ENCODE measurements around the gene IGIP. TPM values are rescaled to one million over a fixed set of nuclear protein-coding genes. Genes with fewer than 3 reads are reported as not detected.
A peak's percentile ranks its signal among the peaks of the same experiment; 100 is the strongest.

IGIP gene
- total RNA-seq, 1 experiment from 2014 or later: 2.5 TPM

DNA sequence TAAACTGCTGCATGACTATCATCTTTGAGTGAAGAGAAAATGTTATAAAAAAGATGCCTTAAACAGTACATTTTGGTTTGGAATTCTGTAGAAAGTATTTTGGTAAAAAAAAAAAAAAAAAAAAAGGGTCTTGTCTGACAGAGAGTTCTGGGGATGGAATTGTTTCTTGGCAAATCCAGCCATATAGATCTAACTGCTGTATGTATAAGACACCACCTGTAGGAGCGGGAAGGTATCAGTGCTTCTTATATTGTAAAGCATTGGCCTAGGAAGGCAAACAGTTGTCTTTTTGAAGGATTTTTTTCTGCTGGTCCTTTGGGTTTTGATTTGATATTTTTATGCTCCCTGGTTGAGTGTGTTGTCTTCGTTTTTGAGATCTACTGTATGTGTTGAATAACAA lies 9.0 kb upstream of the IGIP start:
- no peak for DNase-seq (ENCODE audit: low spot score)
- no peaks in the 10 kb centered on the region for H3K9me3 ChIP-seq (ENCODE audit: low read depth, low read length, poor library complexity, severe bottlenecking)
- intact Hi-C loops (cut with micrococcal nuclease; ENCODE audit: unreplicated experiment): no loop called here
- H3K36me3 ChIP-seq (ENCODE audit: insufficient read depth, low read length, poor library complexity, severe bottlenecking): no peaks in the 10 kb centered on the region
- no peak overlapping the region for H3K4me3 ChIP-seq (ENCODE audit: low read depth, low read length, poor library complexity, severe bottlenecking)
- ChIA-PET POLR2A (ENCODE audit: low non-redundant PET) (no interaction called here), CTCF (no interaction called here)
- no TSS peak for BruUV-seq (replicated peaks)
- H3K27ac ChIP-seq (ENCODE audit: low read depth, low read length, poor library complexity, severe bottlenecking): no peak overlapping the region
- TF ChIP-seq EZH2 (IDR thresholded peaks at IDR 0.05; ENCODE audit: borderline replicate concordance, low read depth, low read length, poor library complexity, severe bottlenecking): no peak
- TF ChIP-seq, protein P1, sequence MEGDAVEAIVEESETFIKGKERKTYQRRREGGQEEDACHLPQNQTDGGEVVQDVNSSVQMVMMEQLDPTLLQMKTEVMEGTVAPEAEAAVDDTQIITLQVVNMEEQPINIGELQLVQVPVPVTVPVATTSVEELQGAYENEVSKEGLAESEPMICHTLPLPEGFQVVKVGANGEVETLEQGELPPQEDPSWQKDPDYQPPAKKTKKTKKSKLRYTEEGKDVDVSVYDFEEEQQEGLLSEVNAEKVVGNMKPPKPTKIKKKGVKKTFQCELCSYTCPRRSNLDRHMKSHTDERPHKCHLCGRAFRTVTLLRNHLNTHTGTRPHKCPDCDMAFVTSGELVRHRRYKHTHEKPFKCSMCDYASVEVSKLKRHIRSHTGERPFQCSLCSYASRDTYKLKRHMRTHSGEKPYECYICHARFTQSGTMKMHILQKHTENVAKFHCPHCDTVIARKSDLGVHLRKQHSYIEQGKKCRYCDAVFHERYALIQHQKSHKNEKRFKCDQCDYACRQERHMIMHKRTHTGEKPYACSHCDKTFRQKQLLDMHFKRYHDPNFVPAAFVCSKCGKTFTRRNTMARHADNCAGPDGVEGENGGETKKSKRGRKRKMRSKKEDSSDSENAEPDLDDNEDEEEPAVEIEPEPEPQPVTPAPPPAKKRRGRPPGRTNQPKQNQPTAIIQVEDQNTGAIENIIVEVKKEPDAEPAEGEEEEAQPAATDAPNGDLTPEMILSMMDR (conservative IDR thresholded peaks at IDR 0.05; ENCODE audit: low read depth, low read length): no peak
- H3K27me3 ChIP-seq (replicated peaks; ENCODE audit: insufficient read depth, low read depth, low read length, poor library complexity): no peaks in the 10 kb centered on the region
- peaks cover 31% of the 10 kb centered on the region for H3K4me1 ChIP-seq (ENCODE audit: insufficient read depth, low read length, poor library complexity, severe bottlenecking)

DNA sequence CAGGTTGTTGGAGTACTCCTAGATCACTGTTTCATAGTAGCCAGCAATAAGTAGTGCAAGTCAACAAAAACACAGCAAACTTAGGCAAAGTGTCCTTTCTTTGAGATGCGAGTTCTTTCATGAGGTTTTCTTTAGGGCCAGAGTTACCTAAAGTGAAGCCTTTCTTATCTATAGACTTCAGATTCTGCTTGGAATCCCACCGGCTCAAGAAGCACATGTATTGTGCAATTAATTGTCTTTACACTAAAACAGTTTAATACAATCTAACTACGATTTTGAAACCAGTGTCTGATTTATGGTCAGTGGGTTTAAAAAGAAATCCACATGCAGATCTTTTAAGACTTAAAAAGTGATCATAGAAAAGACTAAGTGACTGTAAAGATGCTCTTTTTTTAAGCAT lies 8.2 kb upstream of the IGIP start:
- intact Hi-C loops (cut with micrococcal nuclease; ENCODE audit: unreplicated experiment): no loop called here
- ChIA-PET CTCF (no interaction called here), POLR2A (ENCODE audit: low non-redundant PET) (no interaction called here)
- no peaks in the 10 kb centered on the region for H3K36me3 ChIP-seq (ENCODE audit: insufficient read depth, low read length, poor library complexity, severe bottlenecking)
- H3K9me3 ChIP-seq (ENCODE audit: low read depth, low read length, poor library complexity, severe bottlenecking): no peaks in the 10 kb centered on the region
- no peak for DNase-seq (ENCODE audit: low spot score)
- no peak overlapping the region for H3K27ac ChIP-seq (ENCODE audit: low read depth, low read length, poor library complexity, severe bottlenecking)
- no peak overlapping the region for H3K4me3 ChIP-seq (ENCODE audit: low read depth, low read length, poor library complexity, severe bottlenecking)
- H3K4me1 ChIP-seq (ENCODE audit: insufficient read depth, low read length, poor library complexity, severe bottlenecking): peaks cover 28% of the 10 kb centered on the region
- TF ChIP-seq, protein P1 (conservative IDR thresholded peaks at IDR 0.05; ENCODE audit: low read depth, low read length): no peak
- TF ChIP-seq EZH2 (IDR thresholded peaks at IDR 0.05; ENCODE audit: borderline replicate concordance, low read depth, low read length, poor library complexity, severe bottlenecking): no peak
- BruUV-seq (replicated peaks): no TSS peak
- H3K27me3 ChIP-seq (replicated peaks; ENCODE audit: insufficient read depth, low read depth, low read length, poor library complexity): no peaks in the 10 kb centered on the region

DNA sequence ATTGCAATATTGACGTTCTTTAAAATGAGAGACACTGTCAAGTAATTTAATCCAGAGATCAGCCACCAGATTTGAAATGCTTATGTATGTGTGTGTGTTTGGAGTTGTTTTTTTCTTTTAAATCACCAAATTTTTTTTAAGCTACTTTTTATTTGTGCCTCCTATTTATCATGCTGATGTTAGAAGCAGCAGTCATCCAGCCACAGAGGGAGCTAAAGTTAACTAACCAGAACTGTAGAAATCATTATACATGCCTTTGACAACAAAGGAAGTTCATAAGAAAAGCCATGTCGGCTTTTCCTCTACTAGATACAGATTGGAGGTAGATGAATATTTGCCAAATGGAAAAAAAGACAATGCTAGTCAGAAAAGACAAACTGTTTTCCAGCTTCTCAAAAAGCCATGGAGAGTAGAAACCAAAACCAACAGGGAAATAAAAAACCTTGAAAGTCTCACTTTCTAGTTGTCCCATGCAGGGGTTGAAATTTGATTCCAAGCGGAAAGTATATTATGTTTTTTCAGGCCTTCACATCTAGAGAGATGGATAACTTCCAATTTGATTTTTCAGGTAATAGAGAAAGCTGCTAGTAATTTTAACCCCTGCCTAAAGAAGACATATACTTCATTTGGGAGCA lies 7.3 kb upstream of the IGIP start:
- no peaks in the 10 kb centered on the region for H3K36me3 ChIP-seq (ENCODE audit: insufficient read depth, low read length, poor library complexity, severe bottlenecking)
- H3K27ac ChIP-seq (ENCODE audit: low read depth, low read length, poor library complexity, severe bottlenecking): no peak overlapping the region
- H3K4me1 ChIP-seq (ENCODE audit: insufficient read depth, low read length, poor library complexity, severe bottlenecking): peaks cover 28% of the 10 kb centered on the region
- CTCF ChIA-PET: interaction anchor here (0.6 kb wide), 2 partner anchors 15 to 122 kb away, joined by 5 to 7 read pairs; no protein-coding TSS in a partner anchor
- no TSS peak for BruUV-seq (replicated peaks)
- no peak for TF ChIP-seq EZH2 (IDR thresholded peaks at IDR 0.05; ENCODE audit: borderline replicate concordance, low read depth, low read length, poor library complexity, severe bottlenecking)
- TF ChIP-seq, protein P1 (conservative IDR thresholded peaks at IDR 0.05; ENCODE audit: low read depth, low read length): peak; percentile 29; the same call in 1 of the 2 replicates
- peak; percentile 44 for DNase-seq (ENCODE audit: low spot score)
- no peaks in the 10 kb centered on the region for H3K27me3 ChIP-seq (replicated peaks; ENCODE audit: insufficient read depth, low read depth, low read length, poor library complexity)
- POLR2A ChIA-PET (ENCODE audit: low non-redundant PET): interaction anchor here (0.5 kb wide), 1 partner anchor 29 kb away, joined by 6 read pairs; no protein-coding TSS in a partner anchor
- intact Hi-C loops (cut with micrococcal nuclease; ENCODE audit: unreplicated experiment): no loop called here
- H3K4me3 ChIP-seq (ENCODE audit: low read depth, low read length, poor library complexity, severe bottlenecking): no peak overlapping the region
- no peaks in the 10 kb centered on the region for H3K9me3 ChIP-seq (ENCODE audit: low read depth, low read length, poor library complexity, severe bottlenecking)
